CD4-positive, alpha-beta T cell (primary cell): ENCODE data around the gene MYCN. TPM values are rescaled to one million over a fixed set of nuclear protein-coding genes. Genes with fewer than 3 reads are reported as not detected.

Experiments used
- ATAC-seq: fragments of 200-7000 bp; cut with Tn5 transposase; one replicate; pipeline ENCODE4 v1.10.0; 2022; ENCODE audit warnings: mild to moderate bottlenecking; ENCODE audit not compliant: poor library complexity
- CTCF ChIA-PET: fragments of 350-600 bp; sonication (Branson Sonifier 250); formaldehyde crosslinking; loops from one replicate; lab custom pipeline; 2021; ENCODE audit warnings: antibody characterized with exemption, inconsistent platforms; lab: Charles Lee
- POLR2A ChIA-PET: fragments of 350-600 bp; sonication (Branson Sonifier 250); formaldehyde crosslinking; loops from one replicate; lab custom pipeline; 2021; ENCODE audit warnings: antibody characterized with exemption, inconsistent platforms; lab: Charles Lee
- DNase-seq, 14 experiments: peaks; one replicate each; pipeline ENCODE4 v3.0.0-alpha.2; 2013 to 2020; ENCODE audit warnings: mixed read lengths in 2 of 14
- H3K27ac ChIP-seq, 2 donors: one replicate each; pipeline versions ENCODE4 v1.5.1 to v1.7.0; 2013; ENCODE audit warnings: low read length in 2 of 2, low read depth in 1 of 2, mild to moderate bottlenecking in 1 of 2
- H3K27me3 ChIP-seq, 2 experiments: 1 replicate in 1 of 2; 2 replicates in 1 of 2; pipeline versions ENCODE4 v1.6.1 to v1.7.0; 2013; ENCODE audit warnings: low read length in 2 of 2, control low read depth in 1 of 2, mild to moderate bottlenecking in 1 of 2, moderate library complexity in 1 of 2; ENCODE audit not compliant: insufficient read depth in 2 of 2, control insufficient read depth in 1 of 2
- H3K36me3 ChIP-seq: one replicate; pipeline ENCODE4 v1.6.1; 2013; ENCODE audit warnings: low read length, control low read depth; ENCODE audit not compliant: insufficient read depth
- H3K4me1 ChIP-seq: one replicate; pipeline ENCODE4 v1.6.1; 2013; ENCODE audit warnings: low read length, control low read depth; ENCODE audit not compliant: insufficient read depth
- H3K4me3 ChIP-seq: one replicate; pipeline ENCODE4 v1.5.1; 2013; ENCODE audit warnings: mild to moderate bottlenecking, low read length, moderate library complexity
- H3K9me3 ChIP-seq, 2 experiments: 1 replicate in 1 of 2; 2 replicates in 1 of 2; pipeline versions ENCODE4 v1.6.1 to v1.7.0; 2013; ENCODE audit warnings: low read length in 2 of 2, mild to moderate bottlenecking in 2 of 2, control low read depth in 1 of 2, moderate library complexity in 1 of 2; ENCODE audit not compliant: control insufficient read depth in 1 of 2, insufficient read depth in 1 of 2
- H3K27ac Mint-ChIP-seq: one replicate; pipeline ENCODE4 v1.8.0; 2020; ENCODE audit warnings: mixed read lengths
- H3K27me3 Mint-ChIP-seq: one replicate; pipeline ENCODE4 v1.8.0; 2021; ENCODE audit warnings: mixed read lengths
- H3K36me3 Mint-ChIP-seq: one replicate; pipeline ENCODE4 v1.8.0; 2021; ENCODE audit warnings: low read depth, mixed read lengths
- H3K4me1 Mint-ChIP-seq: one replicate; pipeline ENCODE4 v1.8.0; 2021; ENCODE audit warnings: low read depth, mixed read lengths
- H3K4me3 Mint-ChIP-seq: one replicate; pipeline ENCODE4 v1.8.0; 2020; ENCODE audit warnings: mild to moderate bottlenecking, mixed read lengths
- H3K9me3 Mint-ChIP-seq: one replicate; pipeline ENCODE4 v1.8.0; 2020; ENCODE audit warnings: mixed read lengths
- intact Hi-C, 2 experiments: fragments of 100-400 bp; cut with DNase I in 1 of 2; cut with micrococcal nuclease in 1 of 2; formaldehyde crosslinking; loops; one replicate each; pipeline versions ENCODE4 v1.15.1 to v1.9.0; 2023 to 2025; cut with DNase I, micrococcal nuclease
- total RNA-seq, 174 experiments: library from RNA in 2 of 174; stranded (reverse) in 2 of 174; gene quantifications; one replicate each; pipeline ENCODE4 v1.2.3 and lab custom pipeline; 2021 to 2026
- TF ChIP-seq, protein P1 (sequence below): fragments of 200-600 bp; IDR thresholded peaks from one replicate; pipeline ENCODE4 v1.8.0; 2022; ENCODE audit warnings: antibody characterized with exemption, mild to moderate bottlenecking

MYCN gene
- total RNA-seq, 2 experiments from 2014 or later = 0.19 TPM; not detected in 1

DNA sequence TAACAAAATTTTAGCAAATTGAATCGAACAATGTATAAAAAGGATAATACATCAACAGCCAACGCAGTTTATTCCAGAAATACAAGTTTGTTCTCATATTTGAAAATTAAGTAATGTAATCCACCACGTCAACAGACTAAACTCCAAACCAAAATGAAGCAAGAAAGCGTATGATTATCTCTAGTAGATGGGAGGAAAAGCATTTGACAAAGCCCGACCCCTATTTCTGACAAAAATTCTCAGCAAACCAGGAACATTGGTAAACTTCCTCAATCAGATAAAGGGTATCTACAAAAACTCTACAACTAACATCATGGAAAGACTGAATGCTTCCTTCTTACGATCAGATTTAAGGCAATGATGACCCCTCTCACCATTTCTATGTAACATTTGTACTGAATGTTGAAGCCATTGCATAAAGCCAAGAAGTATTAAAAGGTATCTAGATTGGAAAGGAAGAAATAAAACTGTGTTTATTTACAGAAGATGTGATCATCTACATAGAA is 34.3 kb upstream of the MYCN start:
- ATAC-seq = no peak
- Histone ChIP-seq H3K27ac (no peak overlapping the region), H3K4me3 (no peak overlapping the region), H3K4me1 (no peaks in the 10 kb centered on the region), H3K27me3 (no peaks in the 10 kb centered on the region), H3K36me3 (no peaks in the 10 kb centered on the region), H3K9me3 (no peaks in the 10 kb centered on the region)
- Mint-ChIP-seq H3K4me3 (no peak overlapping the region), H3K27ac (no peak overlapping the region), H3K9me3 (no peaks in the 10 kb centered on the region), H3K36me3 (no peaks in the 10 kb centered on the region), H3K4me1 (no peaks in the 10 kb centered on the region), H3K27me3 (peaks cover 10% of the 10 kb centered on the region)
- ChIA-PET POLR2A (no interaction called here), CTCF (no interaction called here)
- intact Hi-C loops = no loop called here
- TF ChIP-seq, protein P1, sequence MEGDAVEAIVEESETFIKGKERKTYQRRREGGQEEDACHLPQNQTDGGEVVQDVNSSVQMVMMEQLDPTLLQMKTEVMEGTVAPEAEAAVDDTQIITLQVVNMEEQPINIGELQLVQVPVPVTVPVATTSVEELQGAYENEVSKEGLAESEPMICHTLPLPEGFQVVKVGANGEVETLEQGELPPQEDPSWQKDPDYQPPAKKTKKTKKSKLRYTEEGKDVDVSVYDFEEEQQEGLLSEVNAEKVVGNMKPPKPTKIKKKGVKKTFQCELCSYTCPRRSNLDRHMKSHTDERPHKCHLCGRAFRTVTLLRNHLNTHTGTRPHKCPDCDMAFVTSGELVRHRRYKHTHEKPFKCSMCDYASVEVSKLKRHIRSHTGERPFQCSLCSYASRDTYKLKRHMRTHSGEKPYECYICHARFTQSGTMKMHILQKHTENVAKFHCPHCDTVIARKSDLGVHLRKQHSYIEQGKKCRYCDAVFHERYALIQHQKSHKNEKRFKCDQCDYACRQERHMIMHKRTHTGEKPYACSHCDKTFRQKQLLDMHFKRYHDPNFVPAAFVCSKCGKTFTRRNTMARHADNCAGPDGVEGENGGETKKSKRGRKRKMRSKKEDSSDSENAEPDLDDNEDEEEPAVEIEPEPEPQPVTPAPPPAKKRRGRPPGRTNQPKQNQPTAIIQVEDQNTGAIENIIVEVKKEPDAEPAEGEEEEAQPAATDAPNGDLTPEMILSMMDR = no peak
- DNase-seq = no peak

GRCh38 chr2:15906778-15907177 is 33.6 kb upstream of the MYCN start:
- H3K36me3 Mint-ChIP-seq = no peaks in the 10 kb centered on the region
- Histone ChIP-seq H3K36me3 (no peaks in the 10 kb centered on the region), H3K4me1 (no peaks in the 10 kb centered on the region), H3K9me3 (no peaks in the 10 kb centered on the region), H3K4me3 (no peak overlapping the region), H3K27ac (no peak overlapping the region), H3K27me3 (no peaks in the 10 kb centered on the region)
- ATAC-seq (no peak), DNase-seq (no peak)
- no peak overlapping the region for H3K27ac Mint-ChIP-seq
- no peaks in the 10 kb centered on the region for H3K9me3 Mint-ChIP-seq
- ChIA-PET CTCF (no interaction called here), POLR2A (no interaction called here)
- intact Hi-C loops = no loop called here
- no peak overlapping the region for H3K4me3 Mint-ChIP-seq
- no peaks in the 10 kb centered on the region for H3K4me1 Mint-ChIP-seq
- H3K27me3 Mint-ChIP-seq = peaks cover 10% of the 10 kb centered on the region
- TF ChIP-seq, protein P1 = no peak

GRCh38 chr2:15907461-15908324 is 32.7 kb upstream of the MYCN start:
- Mint-ChIP-seq H3K9me3 (no peaks in the 10 kb centered on the region), H3K27ac (no peak overlapping the region), H3K4me3 (no peak overlapping the region), H3K27me3 (peaks cover 10% of the 10 kb centered on the region), H3K36me3 (no peaks in the 10 kb centered on the region), H3K4me1 (no peaks in the 10 kb centered on the region)
- DNase-seq (no peak), ATAC-seq (no peak)
- intact Hi-C loops = no loop called here
- ChIA-PET POLR2A (no interaction called here), CTCF (no interaction called here)
- H3K4me1 ChIP-seq = no peaks in the 10 kb centered on the region
- H3K27me3 ChIP-seq = no peaks in the 10 kb centered on the region
- H3K4me3 ChIP-seq = no peak overlapping the region
- no peaks in the 10 kb centered on the region for H3K9me3 ChIP-seq
- no peaks in the 10 kb centered on the region for H3K36me3 ChIP-seq
- no peak overlapping the region for H3K27ac ChIP-seq
- TF ChIP-seq, protein P1 = no peak
